GM13976 (cell line): ENCODE measurements around the gene TBC1D26.
"Not testable (repeated sequence)": the region's sequence is repeated elsewhere in the genome, so short reads cannot be mapped to it uniquely, and the experiment has no call there.

Experiments used
- DNase-seq: peaks from one replicate; pipeline ENCODE4 v3.0.0; 2012; ENCODE audit warnings: low spot score
- in situ Hi-C: fragments of 300-500 bp; cut with MboI; formaldehyde crosslinking; loops from one replicate; pipeline ENCODE4 v1.12.0; 2022; ENCODE audit warnings: low sequenced_read_pairs, mixed read lengths, inconsistent platforms; ENCODE audit not compliant: unreplicated experiment
- TF ChIP-seq, protein P1 (sequence below): IDR thresholded peaks from 2 replicates; pipeline ENCODE4 v1.5.1; 2012; ENCODE audit warnings: borderline replicate concordance, mild to moderate bottlenecking; ENCODE audit not compliant: insufficient read depth; ENCODE audit errors: extremely low read depth, missing control alignments, control extremely low read depth

TBC1D26 gene

DNA sequence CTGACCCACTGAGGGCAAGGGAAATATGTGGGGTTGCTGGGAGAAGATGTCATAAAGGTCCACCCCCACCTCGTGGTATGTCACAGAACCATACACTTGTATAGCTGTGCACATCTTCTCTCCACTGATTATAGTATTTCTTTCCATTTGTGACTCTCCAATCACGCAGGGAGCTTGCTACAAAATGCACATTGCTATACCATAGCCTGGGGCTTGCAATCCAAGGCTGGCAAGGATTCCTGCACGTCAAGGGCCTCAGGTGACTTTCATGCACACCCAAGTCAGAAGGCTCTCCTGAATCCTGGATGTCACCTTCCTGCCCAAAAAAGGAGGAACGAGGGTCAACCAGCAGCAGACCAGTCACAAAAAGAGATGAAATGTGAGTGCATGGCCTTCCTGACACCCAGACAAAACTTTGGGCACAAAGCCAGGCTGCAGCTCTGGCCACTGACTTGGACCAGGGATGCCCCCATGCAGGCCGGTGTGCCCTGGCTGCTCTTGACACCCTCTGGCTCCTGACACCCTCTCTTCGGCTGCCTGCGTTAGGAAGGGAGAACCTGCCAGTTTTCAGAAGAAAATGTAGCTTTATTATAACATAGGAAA lies 12.1 kb downstream of the TBC1D26 start:
- TF ChIP-seq, protein P1, sequence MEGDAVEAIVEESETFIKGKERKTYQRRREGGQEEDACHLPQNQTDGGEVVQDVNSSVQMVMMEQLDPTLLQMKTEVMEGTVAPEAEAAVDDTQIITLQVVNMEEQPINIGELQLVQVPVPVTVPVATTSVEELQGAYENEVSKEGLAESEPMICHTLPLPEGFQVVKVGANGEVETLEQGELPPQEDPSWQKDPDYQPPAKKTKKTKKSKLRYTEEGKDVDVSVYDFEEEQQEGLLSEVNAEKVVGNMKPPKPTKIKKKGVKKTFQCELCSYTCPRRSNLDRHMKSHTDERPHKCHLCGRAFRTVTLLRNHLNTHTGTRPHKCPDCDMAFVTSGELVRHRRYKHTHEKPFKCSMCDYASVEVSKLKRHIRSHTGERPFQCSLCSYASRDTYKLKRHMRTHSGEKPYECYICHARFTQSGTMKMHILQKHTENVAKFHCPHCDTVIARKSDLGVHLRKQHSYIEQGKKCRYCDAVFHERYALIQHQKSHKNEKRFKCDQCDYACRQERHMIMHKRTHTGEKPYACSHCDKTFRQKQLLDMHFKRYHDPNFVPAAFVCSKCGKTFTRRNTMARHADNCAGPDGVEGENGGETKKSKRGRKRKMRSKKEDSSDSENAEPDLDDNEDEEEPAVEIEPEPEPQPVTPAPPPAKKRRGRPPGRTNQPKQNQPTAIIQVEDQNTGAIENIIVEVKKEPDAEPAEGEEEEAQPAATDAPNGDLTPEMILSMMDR: no peak
- in situ Hi-C loops: no loop called here

DNA sequence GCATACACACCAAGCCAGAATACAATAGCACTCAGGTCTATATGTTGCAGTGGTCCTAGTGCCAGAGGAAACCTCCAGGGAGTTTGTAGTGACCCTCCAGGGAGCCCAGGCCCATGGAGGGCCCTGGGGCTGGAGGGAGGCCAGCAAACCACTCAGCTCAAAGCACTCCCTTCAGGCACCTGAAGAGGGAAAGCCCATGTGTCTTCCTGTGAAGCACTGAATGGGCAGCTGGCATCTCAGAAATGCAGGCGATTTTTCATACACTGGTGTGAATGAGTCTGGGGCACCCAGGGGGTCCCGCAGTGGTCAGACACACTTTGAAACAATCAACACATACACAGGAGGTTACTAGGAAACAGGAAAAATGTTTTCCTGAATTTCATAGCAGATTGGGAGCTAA lies 12.8 kb downstream of the TBC1D26 start:
- TF ChIP-seq, protein P1: no peak
- DNase-seq: peak; percentile 13
- in situ Hi-C loops: no loop called here

More for the DNA sequence above, 12.1 kb downstream of the TBC1D26 start:
- peak; percentile 9 for DNase-seq

DNA sequence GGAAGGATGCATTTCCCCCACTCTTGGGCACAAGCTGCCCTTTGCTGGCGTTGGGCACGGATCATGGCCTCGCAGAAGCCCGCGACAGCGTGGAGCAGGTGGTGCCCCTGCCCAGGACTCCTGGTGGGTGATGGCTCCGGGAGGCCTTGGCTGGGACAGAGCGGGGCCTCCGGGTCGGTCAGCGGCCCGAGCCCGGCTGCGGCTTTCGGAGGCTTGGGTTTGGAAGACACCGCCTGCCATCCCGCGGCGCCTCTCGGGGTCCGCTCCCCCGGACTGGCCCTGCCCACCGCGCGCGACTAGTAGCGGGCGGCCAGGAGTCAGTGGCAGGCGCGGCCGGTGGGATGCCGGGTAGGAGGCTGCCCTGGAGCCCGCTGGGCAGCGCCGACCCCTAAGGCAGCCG lies 17.3 kb downstream of the TBC1D26 start:
- DNase-seq, in situ Hi-C loops: not testable (repeated sequence)

DNA sequence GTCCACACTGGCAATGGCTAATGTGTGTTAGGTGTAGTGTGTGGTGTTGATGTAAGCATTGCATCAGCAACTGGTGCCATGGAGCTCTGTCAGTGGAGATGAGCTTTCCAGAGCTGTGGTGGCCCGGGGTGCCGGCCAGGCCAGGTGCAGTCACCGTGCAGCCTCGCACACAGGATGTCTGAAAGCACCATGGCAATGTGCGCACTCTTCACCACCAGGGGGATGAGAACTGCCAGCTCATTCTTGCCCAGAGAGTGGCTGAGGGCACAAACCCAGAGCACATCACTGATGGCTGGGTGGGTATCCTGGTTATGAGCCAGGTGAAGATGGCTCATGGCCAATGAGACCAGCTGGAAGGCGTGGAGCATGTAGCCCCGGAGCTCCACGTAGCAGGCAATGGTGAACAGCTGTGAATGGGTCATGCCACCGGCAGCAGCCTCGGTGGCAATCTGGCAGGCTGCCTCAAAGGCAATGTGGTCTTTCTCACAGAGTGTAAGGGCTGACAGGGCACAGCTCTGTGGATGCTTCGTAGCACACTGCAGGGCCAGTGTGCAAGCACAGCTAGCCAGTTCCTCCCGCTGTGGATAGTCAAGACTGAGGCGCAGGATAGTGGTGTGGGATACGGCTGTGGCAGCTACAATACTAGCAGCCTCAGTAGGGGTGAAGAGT lies 36.9 kb downstream of the TBC1D26 start:
- DNase-seq, in situ Hi-C loops: not testable (repeated sequence)

DNA sequence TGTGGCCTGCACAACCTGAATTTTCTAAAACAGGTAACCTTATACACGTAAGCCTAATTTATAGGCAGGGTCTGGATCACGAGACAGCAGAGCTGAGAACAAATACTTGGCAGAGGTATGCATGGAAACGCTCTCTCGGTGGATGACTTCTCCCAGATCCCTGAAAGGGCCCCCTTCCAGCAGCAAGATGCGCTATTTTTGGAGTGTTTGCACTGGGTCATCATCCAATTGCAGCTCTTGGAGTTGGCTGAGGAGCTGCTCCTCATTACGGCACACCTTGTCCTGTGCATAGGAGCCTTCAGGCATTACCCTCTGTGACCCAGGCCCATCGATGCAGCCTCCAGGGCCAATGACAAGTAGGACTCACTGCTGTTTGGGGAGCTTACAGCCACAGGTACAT lies 38.6 kb downstream of the TBC1D26 start:
- in situ Hi-C loops, DNase-seq: not testable (repeated sequence)

DNA sequence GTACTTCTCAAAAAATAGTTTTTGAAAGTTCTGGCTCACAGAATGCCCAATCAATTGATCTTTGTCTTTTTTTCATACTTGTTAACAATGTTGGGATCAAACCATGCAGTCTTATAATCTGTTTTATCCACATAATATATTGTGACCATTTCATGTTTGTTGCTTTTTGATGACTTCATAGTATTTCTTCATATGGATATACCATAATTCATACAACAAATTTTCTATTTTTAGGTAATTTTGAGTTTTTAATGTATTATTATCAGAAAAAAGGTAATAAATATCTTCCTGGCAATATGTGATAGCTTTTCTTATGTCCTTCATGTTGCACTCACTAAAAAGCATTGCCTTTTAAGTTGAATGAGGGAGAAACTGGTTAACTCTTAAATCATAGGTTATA lies 44.8 kb downstream of the TBC1D26 start:
- in situ Hi-C loops: no loop called here
- TF ChIP-seq, protein P1: no peak
- DNase-seq: no peak

DNA sequence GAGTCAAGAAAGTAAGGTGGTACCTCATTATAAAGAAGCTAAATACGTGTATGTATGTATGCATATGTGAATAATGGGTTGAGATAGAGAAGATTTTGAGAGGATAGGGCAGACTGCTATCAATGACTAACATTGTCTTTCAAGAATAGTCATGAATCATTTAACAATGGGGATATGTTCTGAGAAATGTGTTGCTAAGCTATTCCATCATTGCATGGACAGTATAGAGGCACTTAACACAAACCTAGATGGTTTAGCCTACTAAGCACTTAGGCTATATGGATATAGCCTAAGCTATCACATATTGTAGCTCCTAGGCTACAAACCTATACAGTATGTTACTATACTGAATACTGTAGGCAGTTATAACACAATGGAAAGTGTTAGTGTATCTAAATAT lies 45.2 kb downstream of the TBC1D26 start:
- TF ChIP-seq, protein P1: no peak
- DNase-seq: no peak
- in situ Hi-C loops: no loop called here

DNA sequence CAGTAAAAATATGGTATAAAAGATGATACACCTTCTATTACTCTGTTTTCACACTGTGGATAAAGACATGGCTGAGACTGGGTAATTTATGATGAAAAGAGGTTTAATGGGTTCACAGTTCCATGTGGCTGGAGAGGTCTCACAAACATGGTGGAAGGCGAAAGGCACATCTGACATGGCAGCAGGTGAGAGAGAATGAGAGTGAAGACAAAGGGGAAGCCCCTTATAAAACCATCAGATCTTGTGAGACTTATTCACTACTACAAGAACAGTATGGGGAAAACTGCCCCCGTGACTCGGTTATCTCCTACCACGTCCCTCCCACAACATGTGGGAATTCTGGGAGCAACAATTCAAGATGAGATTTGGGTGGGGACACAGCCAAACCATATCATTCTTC lies 45.6 kb downstream of the TBC1D26 start:
- DNase-seq: no peak
- in situ Hi-C loops: no loop called here
- TF ChIP-seq, protein P1: no peak
